Measurements from ENCODE around the gene RIPOR1. TPM values are rescaled to one million over a fixed set of nuclear protein-coding genes. Genes with fewer than 3 reads are reported as not detected.
"Not testable (repeated sequence)": the region's sequence is repeated elsewhere in the genome, so short reads cannot be mapped to it uniquely, and the experiment has no call there.

The RIPOR1 gene
- total RNA-seq, 1 donor from 2014 or later: 32.6 TPM

GRCh38 chr16:67516296-67517154 is 12.1 kb upstream of the RIPOR1 start:
- FAIRE-seq: no peak

GRCh38 chr16:67517155-67517445 is 11.5 kb upstream of the RIPOR1 start:
- no peak for DNase-seq (ENCODE audit: low spot score in 2 of 2)
- no peak for FAIRE-seq

More at GRCh38 chr16:67516296-67517154, 12.1 kb upstream of the RIPOR1 start:
- DNase-seq (ENCODE audit: low spot score in 2 of 2): no peak

GRCh38 chr16:67517661-67518423 is 10.8 kb upstream of the RIPOR1 start:
- FAIRE-seq (no peak), DNase-seq (ENCODE audit: low spot score in 2 of 2) (no peak)

- DNase-seq (ENCODE audit: low spot score in 2 of 2): no peak
- FAIRE-seq: no peak
Observed at GRCh38 chr16:67518676-67519075, 10.0 kb upstream of the RIPOR1 start.

DNA sequence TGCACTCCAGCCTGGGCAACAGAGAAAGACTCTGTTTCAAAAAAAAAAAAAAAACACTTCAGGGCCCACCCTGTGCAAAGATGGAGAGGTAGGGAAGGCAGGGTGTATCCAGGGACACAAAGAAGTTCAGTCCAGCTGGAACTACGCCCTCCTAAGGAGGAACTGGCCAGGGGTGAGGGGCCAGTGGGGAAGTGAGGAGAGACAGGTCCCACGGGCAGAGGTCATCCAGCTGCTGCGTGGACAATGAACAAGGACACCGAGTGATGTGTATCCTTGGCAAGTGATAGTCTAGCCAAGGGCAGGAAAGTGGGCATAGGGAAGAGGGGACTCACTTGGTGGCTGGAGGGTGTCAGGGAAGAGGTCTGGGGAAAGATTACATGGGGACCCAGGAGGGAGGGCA is 9.4 kb upstream of the RIPOR1 start:
- DNase-seq (ENCODE audit: low spot score in 2 of 2) (no peak), FAIRE-seq (no peak)

GRCh38 chr16:67521095-67521804 is 7.4 kb upstream of the RIPOR1 start:
- no peak for FAIRE-seq
- peak; percentile 77 to 90 for DNase-seq (ENCODE audit: low spot score in 2 of 2)

GRCh38 chr16:67525176-67525860 is 3.3 kb upstream of the RIPOR1 start:
- DNase-seq (ENCODE audit: low spot score in 2 of 2) (peak in 1 of 2 donors; percentile 10), FAIRE-seq (no peak)

- FAIRE-seq (no peak), DNase-seq (ENCODE audit: low spot score in 2 of 2) (peak in 1 of 2 donors; percentile 6)
Observed at GRCh38 chr16:67526149-67526791, 2.4 kb upstream of the RIPOR1 start.

GRCh38 chr16:67528870-67529581 is 397 bp downstream of the RIPOR1 start:
- FAIRE-seq (no peak), DNase-seq (ENCODE audit: low spot score in 2 of 2) (no peak)

GRCh38 chr16:67529582-67530012 is 968 bp downstream of the RIPOR1 start:
- no peak for FAIRE-seq
- DNase-seq (ENCODE audit: low spot score in 2 of 2): peak in 1 of 2 donors; percentile 36

DNA sequence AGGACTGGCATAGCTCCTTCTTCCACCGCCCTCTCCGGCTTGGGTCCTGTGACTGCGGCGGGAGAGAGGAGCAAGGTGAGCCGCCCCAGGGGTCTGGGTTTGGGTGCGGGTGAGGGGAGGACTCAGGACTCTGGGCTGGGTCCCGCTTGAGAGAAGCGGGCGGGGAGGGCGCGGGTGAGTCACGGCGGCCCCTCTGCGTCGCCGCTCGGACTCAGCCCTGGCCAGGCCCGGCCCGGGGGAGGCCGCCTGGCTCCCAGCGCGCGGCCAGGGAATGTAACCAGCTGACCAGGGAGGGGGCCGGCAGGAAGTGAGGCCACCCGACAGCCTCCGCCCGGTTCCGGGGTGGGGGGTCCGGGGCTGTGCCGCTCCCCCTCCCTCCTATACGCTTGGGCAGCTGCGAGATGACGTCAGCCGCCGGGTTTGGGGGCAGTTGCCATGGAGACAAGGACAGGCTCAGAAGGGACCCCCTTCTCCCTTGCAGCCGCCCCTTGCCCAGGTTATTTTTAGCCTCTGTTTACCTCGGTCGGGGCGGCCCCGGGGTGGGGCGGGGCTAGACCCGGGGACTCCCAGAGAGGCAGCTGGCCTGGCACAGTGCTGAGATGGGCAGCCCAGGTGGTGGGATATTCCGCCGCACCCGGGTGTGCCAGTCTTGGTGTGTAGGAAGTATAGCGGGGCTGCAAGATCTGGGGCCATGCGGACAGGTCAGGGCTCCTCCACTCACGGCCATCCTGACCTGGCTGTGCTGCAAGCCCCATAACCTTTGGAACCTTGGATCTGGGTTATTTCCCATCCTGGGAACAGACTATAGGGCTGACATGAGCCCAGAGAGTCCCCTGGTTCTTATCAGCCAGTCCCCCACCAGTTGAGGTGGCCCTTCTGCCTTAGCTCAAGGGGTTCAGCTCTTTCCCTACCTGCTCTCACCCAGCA is 1.6 kb downstream of the RIPOR1 start:
- DNase-seq (ENCODE audit: low spot score in 2 of 2) (peak; percentile 80 to 91), FAIRE-seq (no peak)

DNA sequence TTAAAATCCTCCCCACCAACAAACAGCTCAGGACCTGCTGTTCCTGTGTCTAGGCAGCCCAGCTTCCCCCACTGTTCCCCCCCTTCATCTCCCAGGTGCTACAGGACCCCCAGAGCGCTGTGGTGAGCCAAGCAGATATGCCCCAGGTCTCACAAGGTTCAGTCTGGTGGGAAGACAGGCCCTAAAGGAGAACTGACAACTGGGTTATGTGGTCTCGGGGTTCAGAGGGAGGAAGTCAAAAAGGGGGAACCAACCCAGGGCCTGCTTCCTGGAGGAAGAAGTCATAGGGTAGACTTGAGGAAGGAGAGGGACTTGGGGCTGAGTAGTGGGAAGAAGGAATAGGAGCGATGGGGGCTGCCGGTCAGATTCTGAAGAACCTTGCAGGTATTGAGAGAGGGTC is 2.6 kb downstream of the RIPOR1 start:
- DNase-seq (ENCODE audit: low spot score in 2 of 2) (no peak), FAIRE-seq (no peak)

GRCh38 chr16:67533024-67533560 is 4.5 kb downstream of the RIPOR1 start:
- FAIRE-seq (no peak), DNase-seq (ENCODE audit: low spot score in 2 of 2) (no peak)

GRCh38 chr16:67533987-67534386 is 5.4 kb downstream of the RIPOR1 start:
- DNase-seq (ENCODE audit: low spot score in 2 of 2); FAIRE-seq: not testable (repeated sequence)

- no peak for FAIRE-seq
- DNase-seq (ENCODE audit: low spot score in 2 of 2): no peak
Observed at GRCh38 chr16:67534431-67534830, 5.8 kb downstream of the RIPOR1 start.

DNA sequence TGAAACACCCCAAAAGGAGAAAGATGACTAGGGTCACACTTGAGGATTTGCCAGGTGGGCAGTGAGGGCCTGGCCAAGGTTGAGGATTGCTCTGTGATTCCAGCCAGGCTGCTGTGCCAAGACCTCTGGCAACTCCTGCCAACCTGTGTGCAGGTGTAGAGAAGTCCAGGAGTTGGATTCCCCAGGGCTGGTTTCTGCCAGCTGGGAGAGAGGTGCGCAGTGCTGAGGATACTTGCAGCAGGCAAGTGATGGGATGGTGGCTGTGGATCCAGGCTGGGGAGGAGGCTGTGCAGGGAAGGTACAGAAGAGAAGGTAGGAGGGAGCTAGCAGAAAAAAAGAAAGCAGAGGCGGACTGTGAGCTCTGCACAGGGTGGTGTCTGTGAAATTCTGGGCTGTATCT is 6.6 kb downstream of the RIPOR1 start:
- no peak for FAIRE-seq

GRCh38 chr16:67537270-67537635 is 8.6 kb downstream of the RIPOR1 start:
- DNase-seq (ENCODE audit: low spot score in 2 of 2) (peak; percentile 73 to 86), FAIRE-seq (no peak)

More for the DNA sequence above, 6.6 kb downstream of the RIPOR1 start:
- no peak for DNase-seq (ENCODE audit: low spot score in 2 of 2)

Measured in frontal cortex (tissue), 4 donors.